SH-SY5Y (cell line): ENCODE data around the gene KMO.

Experiments
- GATA2 ChIP-seq: IDR thresholded peaks from 2 replicates; pipeline ENCODE4 v1.6.1; 2011; ENCODE audit warnings: mild to moderate bottlenecking, low read depth, low read length
- GATA3 ChIP-seq: IDR thresholded peaks from 2 replicates; pipeline ENCODE4 v1.6.1; 2011; ENCODE audit warnings: low read depth, mild to moderate bottlenecking, low read length, moderate library complexity

DNA sequence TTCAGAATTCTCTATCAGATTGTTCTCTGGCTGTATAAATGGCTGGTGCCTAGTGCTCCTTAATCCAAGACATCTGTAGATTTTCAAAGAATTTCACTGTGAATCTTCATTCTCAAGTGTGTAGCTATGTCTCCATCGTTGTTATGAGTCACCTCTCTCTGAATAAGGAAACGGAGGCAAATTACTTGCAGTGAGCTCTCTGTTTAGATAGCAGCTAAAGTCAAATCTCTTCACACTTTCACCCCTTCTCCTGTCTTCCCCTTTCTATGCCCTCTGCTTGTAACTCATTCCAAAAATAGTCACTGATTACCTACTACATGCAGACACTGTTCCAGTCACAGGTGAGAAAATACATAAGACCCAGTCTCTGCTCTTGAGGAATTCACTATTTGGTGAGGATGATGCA is 68.3 kb downstream of the KMO start:
- no peak for TF ChIP-seq GATA2
- no peak for TF ChIP-seq GATA3
